ENCODE data around the gene CD81.

DNA sequence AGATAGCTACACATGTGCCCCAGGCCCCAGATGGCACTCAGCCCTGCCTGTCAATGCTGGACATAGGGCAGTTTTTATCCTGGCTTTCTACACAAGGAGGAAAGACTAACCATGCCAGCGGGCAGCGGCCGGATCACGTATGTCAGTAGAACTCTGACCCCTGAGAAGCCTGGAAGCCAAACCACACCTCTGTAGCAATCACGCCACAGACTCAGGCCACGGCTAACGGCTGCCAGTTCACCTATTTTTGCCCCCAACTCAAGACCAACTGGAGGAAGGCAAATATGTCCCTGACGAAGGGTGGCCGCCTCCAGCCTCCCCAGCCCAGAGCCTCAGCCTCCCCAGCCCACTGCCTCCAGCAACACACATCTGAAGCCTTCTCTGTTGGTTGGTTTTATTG is 7.2 kb upstream of the CD81 start:
- TF ChIP-seq, protein P1, sequence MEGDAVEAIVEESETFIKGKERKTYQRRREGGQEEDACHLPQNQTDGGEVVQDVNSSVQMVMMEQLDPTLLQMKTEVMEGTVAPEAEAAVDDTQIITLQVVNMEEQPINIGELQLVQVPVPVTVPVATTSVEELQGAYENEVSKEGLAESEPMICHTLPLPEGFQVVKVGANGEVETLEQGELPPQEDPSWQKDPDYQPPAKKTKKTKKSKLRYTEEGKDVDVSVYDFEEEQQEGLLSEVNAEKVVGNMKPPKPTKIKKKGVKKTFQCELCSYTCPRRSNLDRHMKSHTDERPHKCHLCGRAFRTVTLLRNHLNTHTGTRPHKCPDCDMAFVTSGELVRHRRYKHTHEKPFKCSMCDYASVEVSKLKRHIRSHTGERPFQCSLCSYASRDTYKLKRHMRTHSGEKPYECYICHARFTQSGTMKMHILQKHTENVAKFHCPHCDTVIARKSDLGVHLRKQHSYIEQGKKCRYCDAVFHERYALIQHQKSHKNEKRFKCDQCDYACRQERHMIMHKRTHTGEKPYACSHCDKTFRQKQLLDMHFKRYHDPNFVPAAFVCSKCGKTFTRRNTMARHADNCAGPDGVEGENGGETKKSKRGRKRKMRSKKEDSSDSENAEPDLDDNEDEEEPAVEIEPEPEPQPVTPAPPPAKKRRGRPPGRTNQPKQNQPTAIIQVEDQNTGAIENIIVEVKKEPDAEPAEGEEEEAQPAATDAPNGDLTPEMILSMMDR (IDR thresholded peaks at IDR 0.05): no peak
- TF ChIP-seq POLR2AphosphoS5 (IDR thresholded peaks at IDR 0.05) (no peak), POLR2A (IDR thresholded peaks at IDR 0.05) (no peak)

Measured in suprapubic skin (tissue), 4 donors.